Activated CD4-positive, CD25-positive, alpha-beta regulatory T cell treated with anti-CD3 and anti-CD28 coated beads, Interleukin-2, amount 50 U/mL, for 16 hours (primary cell): ENCODE measurements around the gene EIF4EBP2.

ENCODE experiments used
- DNase-seq: peaks from one replicate; pipeline ENCODE4 v3.0.0-alpha.2; 2020; ENCODE audit warnings: low read depth, low spot score

The EIF4EBP2 gene

GRCh38 chr10:70378122-70378521 lies 25.8 kb upstream of the EIF4EBP2 start:
- DNase-seq: no peak

DNA sequence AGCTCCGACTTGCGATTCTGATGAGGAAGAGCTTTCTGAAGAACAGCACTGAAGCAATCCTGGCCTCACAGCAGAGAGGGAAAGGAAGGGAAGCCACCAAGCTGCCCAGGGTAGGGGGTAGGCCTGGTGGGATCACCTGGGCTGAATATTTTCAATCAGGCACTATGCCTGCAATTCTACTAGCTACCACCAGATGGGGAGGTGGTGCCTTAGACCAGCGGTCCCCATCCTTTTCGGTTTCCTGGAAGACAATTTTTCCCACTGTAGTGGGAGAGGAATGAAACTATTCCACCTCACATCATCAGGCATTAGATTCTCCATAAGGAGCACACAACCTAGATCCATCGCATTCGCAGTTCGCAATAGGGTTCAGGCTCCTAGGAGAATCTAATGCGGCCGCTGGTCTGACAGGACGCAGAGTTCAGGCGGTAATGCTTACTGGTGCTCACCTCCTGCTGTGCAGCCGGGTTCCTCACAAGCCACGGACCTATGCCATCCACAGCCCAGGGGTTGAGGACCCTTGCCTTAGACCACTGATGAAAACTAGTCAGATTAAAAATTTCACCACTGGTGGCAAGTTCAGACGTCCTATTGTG lies 24.3 kb upstream of the EIF4EBP2 start:
- DNase-seq: no peak

DNA sequence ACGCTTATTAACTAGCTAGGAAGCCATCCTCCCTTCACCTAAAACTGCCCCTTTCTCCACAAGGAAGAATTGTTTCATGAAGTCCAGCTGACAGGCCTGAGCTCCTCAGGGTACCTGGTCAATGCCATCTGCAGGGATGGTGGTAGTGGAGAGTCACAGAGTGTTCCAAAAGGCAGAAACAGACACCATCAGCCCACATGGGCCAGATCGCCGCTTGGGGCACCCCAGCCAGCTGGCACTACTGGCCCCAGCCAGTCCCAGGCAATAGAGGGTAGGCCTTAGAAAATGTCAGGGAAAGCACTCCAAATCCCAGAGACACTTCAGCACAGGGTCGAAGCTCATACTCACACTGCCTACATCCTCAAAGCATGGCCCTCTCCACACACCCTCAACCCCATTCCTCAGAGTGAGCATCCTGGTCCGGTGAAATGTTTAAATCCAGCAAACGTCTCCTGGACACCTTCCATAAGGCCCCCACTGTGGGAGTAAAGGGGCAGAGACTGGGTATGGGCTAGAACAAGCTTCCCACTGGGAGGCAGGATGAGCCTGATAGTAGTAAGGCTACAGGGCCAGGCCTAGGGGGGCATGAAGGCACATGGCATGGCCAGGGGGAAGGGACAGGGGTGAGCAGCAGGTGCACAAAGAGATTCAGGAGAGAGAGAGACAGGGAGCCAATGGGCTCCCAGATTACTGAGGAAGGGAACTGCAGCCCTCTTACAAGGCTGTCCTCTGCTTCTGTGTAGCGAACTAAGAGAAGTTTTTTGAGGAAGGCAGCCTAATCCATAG lies 23.4 kb upstream of the EIF4EBP2 start:
- DNase-seq: no peak

DNA sequence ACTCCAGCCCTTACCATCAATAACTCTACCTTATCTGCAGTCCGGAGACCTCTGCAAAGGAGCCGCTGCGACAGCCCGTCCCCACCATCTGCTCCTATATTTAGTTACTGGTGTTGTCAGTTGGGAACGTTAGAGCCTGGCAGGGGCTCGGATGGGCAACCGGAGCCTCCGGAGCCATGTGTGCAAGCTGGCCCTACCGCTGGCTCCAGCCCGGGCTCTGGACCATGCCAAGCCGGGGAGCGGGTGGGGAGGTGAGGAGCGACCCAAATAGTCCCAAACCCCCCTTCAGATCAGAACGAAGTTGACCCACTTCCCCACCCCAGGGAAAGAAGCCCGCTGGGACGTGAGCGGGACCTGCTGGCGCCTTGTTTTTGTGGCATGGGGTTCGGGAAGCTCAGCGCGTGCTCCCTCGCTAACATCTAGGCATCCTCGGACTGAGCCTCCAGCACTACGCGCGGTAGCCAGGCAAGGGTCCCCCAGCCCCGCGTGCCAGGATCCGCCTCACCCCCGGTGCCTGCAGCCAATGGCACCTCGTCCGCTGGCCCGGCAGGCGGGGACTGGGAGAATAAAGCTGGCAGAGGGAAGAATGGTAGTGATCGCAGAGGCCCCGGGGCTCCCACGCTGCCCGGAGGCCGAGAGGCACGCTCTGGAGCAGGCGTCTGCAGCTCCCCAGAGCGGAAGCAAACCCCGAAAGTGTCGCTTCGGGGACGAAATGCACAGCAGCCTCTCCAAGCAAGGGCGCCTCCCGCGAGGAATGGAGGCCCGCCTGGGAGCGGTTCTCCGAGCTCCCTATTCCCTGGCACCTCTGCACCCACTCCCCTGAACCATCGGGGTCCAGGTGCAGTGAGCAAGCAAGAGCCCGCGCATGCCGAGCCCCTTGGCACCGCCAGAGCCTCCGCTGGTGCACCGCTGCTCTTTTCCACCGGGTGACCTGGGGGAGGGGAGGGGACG lies 22.2 kb upstream of the EIF4EBP2 start:
- DNase-seq: no peak

GRCh38 chr10:70391654-70392053 lies 12.3 kb upstream of the EIF4EBP2 start:
- no peak for DNase-seq

GRCh38 chr10:70396140-70396539 lies 7.8 kb upstream of the EIF4EBP2 start:
- no peak for DNase-seq

- no peak for DNase-seq
Observed at GRCh38 chr10:70399177-70399576, 4.8 kb upstream of the EIF4EBP2 start.

- DNase-seq: no peak
Observed at GRCh38 chr10:70403483-70404035, 386 bp upstream of the EIF4EBP2 start.

DNA sequence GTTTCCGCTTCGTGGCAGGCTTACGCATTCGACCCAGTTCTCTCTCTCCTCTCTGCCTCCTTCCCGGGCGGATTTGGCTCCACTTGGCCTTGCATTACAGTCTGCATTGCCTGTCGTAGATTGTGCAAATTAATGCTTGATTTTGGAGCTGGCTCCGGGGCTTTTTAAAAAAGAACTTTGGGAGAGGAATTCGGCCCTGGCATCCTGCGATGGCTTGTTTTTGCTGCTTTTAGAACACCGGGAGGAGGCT lies 767 bp downstream of the EIF4EBP2 start:
- DNase-seq: no peak

DNA sequence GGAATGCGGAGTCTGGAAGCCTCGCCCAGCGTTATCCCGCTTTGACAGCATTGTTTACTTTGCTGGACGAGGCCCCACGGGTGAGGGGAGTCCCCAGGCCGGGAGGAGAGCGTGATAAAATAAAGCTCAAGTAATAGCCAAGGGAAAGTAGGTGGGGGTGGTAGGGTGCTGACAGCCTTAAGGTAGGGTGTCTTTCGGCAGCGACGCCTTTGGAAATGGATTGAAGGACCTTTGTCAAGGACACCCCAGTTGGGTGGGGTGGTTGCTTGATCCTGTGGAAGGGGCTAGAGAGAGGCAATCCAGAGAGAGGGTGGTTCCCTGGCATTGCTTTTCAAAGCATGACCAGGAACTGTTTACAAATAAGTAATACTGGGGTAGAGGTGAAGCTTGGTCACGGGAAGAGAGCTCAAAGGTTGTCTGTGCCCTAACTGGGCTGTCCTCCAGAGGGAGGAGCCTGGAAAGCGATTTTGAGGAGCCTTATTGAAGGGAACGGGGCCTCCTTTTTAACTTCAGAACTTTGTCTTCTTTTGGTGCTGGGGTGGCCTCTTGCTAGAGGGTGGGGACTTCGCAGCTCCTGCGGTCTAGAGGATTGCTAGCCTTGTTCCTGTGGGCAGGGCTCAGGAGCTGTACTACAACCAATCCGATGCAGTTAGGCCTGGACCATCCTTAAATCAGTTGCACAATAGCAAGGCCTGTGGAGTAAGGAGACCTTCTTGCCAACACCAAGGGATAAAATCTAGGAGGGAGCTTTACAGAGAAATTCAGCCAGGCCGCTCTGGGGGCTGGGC lies 1.3 kb downstream of the EIF4EBP2 start:
- no peak for DNase-seq

- DNase-seq: no peak
Observed at GRCh38 chr10:70409772-70410171, 5.8 kb downstream of the EIF4EBP2 start.

DNA sequence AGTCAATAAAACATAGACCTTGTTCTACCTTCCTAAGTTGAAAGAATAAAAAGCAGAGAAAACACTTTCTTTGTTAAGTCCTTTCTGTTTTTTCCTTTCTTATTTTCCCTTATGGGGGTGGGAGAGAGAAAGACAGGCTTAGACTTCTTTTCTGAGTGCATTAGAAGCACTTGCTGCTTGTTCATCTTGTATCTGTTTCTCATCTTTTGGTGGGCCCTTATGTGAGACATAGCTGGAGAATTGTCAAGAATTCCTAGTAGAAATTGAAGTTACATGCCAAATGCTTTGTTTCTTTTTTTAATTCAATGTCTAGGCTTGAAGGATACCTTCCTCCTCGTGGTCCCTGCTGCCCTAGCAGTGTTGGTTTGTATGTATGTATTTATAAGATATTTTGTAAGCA lies 6.7 kb downstream of the EIF4EBP2 start:
- DNase-seq: no peak

DNA sequence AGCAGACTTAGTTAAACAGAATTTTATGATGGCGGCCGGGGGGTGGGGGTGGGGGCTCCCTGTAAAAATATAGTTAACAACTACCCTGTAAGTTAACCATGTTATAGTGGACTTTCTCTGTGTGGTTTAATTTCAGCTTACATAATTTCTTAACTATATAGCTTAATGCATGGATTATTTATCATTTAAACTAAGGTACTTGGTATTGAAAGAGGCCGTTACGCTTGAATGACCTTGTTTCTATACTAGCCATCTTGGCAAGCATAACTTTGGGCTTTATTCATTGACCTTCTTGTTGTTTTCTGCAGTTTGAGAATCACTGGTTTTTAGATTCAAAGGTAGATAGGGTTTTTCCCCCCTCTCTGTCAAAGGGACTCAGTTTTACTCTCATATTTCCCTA lies 8.4 kb downstream of the EIF4EBP2 start:
- no peak for DNase-seq

DNA sequence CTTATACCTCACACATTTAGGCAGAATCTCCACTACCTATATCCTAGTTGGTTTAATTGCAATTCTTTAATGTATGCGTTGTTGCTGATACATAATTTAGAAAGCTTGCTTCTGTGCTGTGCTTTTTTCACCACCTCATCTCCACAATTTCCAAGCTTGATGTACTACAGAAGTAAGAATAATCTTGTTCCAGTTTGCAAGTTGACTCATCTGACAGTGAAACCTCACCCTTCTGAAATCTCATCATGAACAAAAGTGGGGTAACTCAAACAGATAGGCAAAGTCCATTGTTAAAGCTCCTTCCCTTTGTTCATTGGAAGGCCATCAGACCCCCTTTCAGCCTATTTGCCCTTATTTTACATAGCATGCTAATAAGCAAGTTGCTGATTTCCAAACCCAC lies 13.6 kb downstream of the EIF4EBP2 start:
- DNase-seq: no peak

DNA sequence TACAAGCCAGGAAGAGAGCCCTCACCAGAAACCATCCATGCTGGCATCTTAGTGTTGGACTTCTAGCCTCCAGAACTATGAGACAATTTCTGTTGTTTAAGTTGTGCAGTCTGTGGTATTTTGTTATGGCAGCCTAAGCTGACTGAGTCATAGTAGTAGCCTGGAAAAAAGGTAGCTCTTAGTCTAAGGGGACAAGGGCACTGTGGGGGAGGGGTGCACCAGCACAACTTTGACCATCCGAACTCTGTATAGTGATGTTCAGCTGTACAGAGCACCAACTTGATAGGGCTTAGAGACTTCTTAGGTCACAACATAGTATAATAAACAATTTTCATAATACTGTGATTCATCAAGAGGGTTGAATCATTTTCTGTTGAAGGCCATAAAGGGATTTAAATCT lies 14.3 kb downstream of the EIF4EBP2 start:
- no peak for DNase-seq

- no peak for DNase-seq
Observed at GRCh38 chr10:70418713-70419112, 14.8 kb downstream of the EIF4EBP2 start.

DNA sequence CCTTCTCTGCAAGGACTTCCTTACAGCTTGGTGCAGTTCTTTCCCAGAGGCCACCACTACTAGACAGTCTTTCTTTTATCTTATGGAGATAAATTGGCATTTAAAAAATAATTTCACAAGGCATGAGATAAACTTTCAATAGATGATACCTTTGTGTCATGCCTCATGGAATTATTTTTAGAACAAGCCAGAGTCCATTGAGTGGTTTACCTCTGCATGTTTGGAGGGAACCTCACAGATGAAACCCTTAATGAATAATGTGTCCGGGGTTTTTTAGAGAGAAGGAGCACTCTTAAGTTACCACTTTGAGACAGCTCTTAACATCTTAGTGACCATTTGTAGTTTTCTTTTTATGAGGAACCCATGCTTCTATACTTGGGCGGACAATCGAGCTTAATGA lies 20.4 kb downstream of the EIF4EBP2 start:
- DNase-seq: no peak

DNA sequence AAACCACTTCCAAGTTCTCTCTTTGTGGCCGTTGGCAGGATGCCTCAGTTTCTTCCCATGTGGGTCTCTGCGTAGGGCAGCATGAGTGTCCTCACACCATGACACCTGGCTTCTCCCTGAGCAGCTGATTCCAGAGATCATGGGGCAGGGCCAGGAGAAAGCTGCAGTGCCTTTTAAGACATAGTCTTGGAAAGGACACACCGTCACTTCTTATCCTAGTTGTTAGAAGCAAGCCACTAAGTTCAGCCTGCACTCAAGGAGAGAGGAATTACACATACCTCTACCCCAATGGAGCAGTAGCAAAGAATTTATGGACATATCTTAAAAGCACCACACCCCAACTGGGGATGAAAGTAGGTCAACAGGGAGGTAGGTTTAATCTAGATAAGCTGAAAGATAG lies 21.2 kb downstream of the EIF4EBP2 start:
- DNase-seq: no peak

GRCh38 chr10:70426823-70427222 lies 22.9 kb downstream of the EIF4EBP2 start:
- DNase-seq: no peak

GRCh38 chr10:70430493-70431445 lies 26.8 kb downstream of the EIF4EBP2 start:
- no peak for DNase-seq
